ENCODE data around the gene LRRC51. TPM values are rescaled to one million over a fixed set of nuclear protein-coding genes. Genes with fewer than 3 reads are reported as not detected.

LRRC51 gene
- total RNA-seq, 2 experiments from 2014 or later, result 7.0 to 7.7 TPM

DNA sequence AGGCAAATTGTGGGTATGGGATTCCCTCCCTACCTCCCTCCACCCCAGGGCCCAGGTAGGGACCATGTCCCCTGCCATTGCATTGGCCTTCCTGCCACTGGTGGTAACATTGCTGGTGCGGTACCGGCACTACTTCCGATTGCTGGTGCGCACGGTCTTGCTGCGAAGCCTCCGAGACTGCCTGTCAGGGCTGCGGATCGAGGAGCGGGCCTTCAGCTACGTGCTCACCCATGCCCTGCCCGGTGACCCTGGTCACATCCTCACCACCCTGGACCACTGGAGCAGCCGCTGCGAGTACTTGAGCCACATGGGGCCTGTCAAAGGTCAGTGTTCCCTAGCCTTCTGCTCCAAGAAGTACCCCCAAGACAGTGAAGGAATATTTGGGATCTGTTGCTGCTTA is 25.2 kb downstream of the LRRC51 start, which contains the start of gene TOMT:
TSS of gene TOMT (plus strand) at position 37 of the 400 bp plus-strand sequence. CDS start at position 65, 28 bp downstream.
- DNase-seq, result no peak
- TF ChIP-seq, protein P1, sequence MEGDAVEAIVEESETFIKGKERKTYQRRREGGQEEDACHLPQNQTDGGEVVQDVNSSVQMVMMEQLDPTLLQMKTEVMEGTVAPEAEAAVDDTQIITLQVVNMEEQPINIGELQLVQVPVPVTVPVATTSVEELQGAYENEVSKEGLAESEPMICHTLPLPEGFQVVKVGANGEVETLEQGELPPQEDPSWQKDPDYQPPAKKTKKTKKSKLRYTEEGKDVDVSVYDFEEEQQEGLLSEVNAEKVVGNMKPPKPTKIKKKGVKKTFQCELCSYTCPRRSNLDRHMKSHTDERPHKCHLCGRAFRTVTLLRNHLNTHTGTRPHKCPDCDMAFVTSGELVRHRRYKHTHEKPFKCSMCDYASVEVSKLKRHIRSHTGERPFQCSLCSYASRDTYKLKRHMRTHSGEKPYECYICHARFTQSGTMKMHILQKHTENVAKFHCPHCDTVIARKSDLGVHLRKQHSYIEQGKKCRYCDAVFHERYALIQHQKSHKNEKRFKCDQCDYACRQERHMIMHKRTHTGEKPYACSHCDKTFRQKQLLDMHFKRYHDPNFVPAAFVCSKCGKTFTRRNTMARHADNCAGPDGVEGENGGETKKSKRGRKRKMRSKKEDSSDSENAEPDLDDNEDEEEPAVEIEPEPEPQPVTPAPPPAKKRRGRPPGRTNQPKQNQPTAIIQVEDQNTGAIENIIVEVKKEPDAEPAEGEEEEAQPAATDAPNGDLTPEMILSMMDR (IDR thresholded peaks at IDR 0.05), result no peak
- POLR2A ChIA-PET, result interaction anchor here (0.8 to 2.0 kb wide), 5 partner anchors 12 to 177 kb away, joined by 3 to 8 read pairs (median 4); partner anchors contain the start of genes RNF121 and XNDC1N
- Mint-ChIP-seq H3K27ac (peak within 1 kb of the TSS; percentile 4), H3K4me1 (ENCODE audit: low read depth) (peaks cover 29% of the 10 kb centered on the region), H3K4me3 (no peak within 1 kb of the TSS), H3K27me3 (no peaks in the 10 kb centered on the region), H3K36me3 (ENCODE audit: low read depth) (peaks cover 20% of the 10 kb centered on the region), H3K9me3 (no peaks in the 10 kb centered on the region)
- intact Hi-C loops (cut with micrococcal nuclease), result no loop called here
- CTCF ChIA-PET, result interaction anchor here (1.2 kb wide), 1 partner anchor 14 kb away, joined by 3 read pairs; no protein-coding TSS in a partner anchor
- no peak for ATAC-seq

DNA sequence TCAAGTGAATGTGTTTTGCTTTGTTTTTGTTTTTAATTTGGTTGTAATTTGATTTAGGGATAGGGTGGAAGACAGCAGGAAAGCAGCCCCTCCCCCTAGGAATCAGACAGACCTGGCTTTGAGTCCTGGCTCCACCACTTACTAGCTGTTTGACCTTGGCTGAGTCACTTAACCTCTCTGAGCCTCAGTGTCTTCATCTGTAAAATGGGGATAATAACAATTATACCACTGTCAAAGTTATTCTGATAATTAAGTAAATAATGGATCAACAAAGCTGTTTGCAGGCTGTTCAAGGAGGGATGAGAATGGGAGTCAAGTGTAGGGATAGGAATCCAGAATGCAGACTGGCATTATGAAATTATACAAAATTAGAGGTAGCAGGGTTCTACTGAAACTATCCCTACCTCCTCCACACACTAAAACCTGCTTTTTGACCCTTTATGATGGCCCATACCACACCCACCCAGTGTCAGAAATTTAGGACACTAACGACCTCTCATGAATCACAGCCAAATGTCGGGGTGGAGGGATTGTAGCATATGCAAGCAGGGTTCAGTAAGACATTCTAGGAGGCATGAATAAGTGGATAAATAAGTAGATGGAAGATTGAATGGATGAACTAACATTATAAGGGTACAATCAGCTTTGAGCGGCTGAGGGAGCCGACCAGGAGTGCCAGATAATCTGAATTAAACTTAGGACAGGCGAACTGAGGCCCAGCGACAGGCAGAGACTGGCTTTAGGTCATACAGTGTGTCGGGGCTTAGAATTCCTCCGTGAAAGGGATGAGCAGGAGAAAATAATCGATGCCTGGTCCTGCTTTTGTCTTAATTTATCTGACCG is 30.9 kb downstream of the LRRC51 start:
- intact Hi-C loops (cut with micrococcal nuclease), result loop anchor here (1.0 kb wide), 1 partner anchor 31 kb away; the partner anchor contains the start of genes LRRC51 and NUMA1
- ATAC-seq (no peak), DNase-seq (no peak)
- TF ChIP-seq, protein P1 (IDR thresholded peaks at IDR 0.05), result no peak
- peak overlapping the region; percentile 99 for H3K27ac Mint-ChIP-seq
- H3K36me3 Mint-ChIP-seq (ENCODE audit: low read depth), result peaks cover 7% of the 10 kb centered on the region
- no peaks in the 10 kb centered on the region for H3K27me3 Mint-ChIP-seq
- POLR2A ChIA-PET, result interaction anchor here (0.7 to 3.6 kb wide), 7 partner anchors 10 to 1313 kb away, joined by 3 to 25 read pairs (median 5); partner anchors contain the start of genes RNF121 and XNDC1N
- CTCF ChIA-PET, result interaction anchor here (1.1 to 1.6 kb wide), 7 partner anchors 9 to 319 kb away, joined by 3 to 10 read pairs (median 4); no protein-coding TSS in a partner anchor
- peak overlapping the region; percentile 95 for H3K4me3 Mint-ChIP-seq
- no peaks in the 10 kb centered on the region for H3K9me3 Mint-ChIP-seq
- peaks cover 14% of the 10 kb centered on the region for H3K4me1 Mint-ChIP-seq (ENCODE audit: low read depth)

DNA sequence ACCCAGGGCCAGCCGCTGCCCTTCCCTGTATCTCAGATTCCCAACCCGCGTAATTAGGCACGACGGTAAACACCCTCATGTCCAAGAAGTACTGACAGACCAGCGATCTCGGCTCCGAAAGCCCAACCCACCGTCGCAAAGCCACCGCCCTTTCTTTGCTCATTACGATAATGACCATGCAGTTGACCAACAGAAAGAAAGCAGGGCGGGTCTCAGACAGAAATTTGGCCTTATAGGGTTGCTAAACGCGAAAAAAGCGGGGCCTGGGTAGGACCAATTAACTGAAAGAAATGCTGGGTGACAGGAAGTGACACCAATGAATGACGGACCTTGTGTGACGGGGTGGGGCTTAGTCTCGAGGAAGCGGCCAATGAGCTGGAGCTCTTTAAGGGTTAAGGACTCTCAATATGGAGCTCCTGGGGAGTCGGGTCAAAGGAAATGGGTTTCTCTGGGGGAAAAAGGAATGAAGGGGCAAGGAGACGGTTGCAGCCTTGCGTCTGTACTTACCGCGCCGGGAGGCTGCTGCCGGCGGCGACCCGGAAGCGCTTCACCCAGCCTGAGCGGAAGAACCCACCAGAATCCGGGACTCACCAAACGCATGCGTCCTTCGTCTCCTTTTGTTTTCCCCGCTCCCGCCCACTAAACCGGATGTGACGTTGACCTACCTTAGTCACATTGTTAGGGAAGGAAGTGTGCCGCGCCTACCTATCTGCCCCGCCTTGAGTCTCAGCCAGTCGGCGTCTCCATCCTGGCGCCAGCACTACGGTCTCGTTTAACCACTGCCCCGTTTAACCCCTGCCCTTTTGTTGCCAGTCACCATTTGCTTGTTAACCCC is 31.7 kb downstream of the LRRC51 start, which contains the start of gene ANAPC15:
TSS of gene ANAPC15 (minus strand) at position 553 of the 835 bp plus-strand sequence. CDS start 1,419 bp downstream, outside the sequence.
- CTCF ChIA-PET, result interaction anchor here (1.1 to 1.6 kb wide), 5 partner anchors 10 to 319 kb away, joined by 3 to 10 read pairs (median 4); no protein-coding TSS in a partner anchor
- Mint-ChIP-seq H3K4me1 (ENCODE audit: low read depth) (peaks cover 14% of the 10 kb centered on the region), H3K4me3 (peak within 1 kb of the TSS; percentile 95)

More for the DNA sequence above, 31.7 kb downstream of the LRRC51 start, which contains the start of gene ANAPC15:
- intact Hi-C loops (cut with micrococcal nuclease), result loop anchor here (1.0 kb wide), 1 partner anchor 32 kb away; the partner anchor contains the start of genes LRRC51 and NUMA1
- DNase-seq, result peak; percentile 100
- no peaks in the 10 kb centered on the region for H3K9me3 Mint-ChIP-seq
- ATAC-seq, result peak; percentile 90
- peak within 1 kb of the TSS; percentile 99 for H3K27ac Mint-ChIP-seq
- TF ChIP-seq, protein P1 (IDR thresholded peaks at IDR 0.05), result no peak
- H3K36me3 Mint-ChIP-seq (ENCODE audit: low read depth), result peaks cover 7% of the 10 kb centered on the region
- peaks cover 1% of the 10 kb centered on the region for H3K27me3 Mint-ChIP-seq
- POLR2A ChIA-PET, result interaction anchor here (0.6 to 3.6 kb wide), 12 partner anchors 8 to 1312 kb away, joined by 3 to 25 read pairs (median 5); partner anchors contain the start of genes RNF121 and XNDC1N
